ENCODE results near the gene COL19A1. TPM values are rescaled to one million over a fixed set of nuclear protein-coding genes. Genes with fewer than 3 reads are reported as not detected.

The COL19A1 gene
- polyA plus RNA-seq, 2 donors, result 0.02 to 0.04 TPM

DNA sequence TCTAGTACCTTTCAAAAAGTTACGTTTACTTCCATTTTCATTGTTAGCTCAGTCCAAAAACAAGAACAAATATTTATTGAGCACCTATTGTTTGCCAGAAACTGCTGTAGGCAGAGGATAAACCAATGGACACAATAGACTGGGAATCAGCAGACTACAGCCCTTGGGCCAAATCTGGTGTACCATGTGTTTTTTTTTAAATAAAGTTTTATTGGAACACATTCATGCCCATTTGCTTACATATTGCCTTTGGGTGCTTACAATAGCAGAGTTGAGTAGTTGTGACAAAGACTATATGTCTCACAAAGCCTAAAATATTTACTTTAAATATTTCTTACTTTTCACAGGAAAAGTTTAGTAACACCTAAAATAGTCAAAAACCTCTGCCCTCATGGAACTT lies 220.4 kb downstream of the COL19A1 start:
- no peaks in the 10 kb centered on the region for H3K4me1 ChIP-seq (ENCODE audit: control insufficient read depth in 2 of 2, insufficient read depth in 2 of 2, low read length in 1 of 2)
- WGBS, 2 donors, result 53 to 59% methylated on average over 1 of the region's 1 CpG
- no peak overlapping the region for H3K27ac ChIP-seq (ENCODE audit: low read depth in 2 of 2, low read length in 1 of 2)
- no peaks in the 10 kb centered on the region for H3K9me3 ChIP-seq (ENCODE audit: control insufficient read depth in 2 of 2, insufficient read depth in 1 of 2, low read depth in 1 of 2, low read length in 1 of 2)
- H3K36me3 ChIP-seq (ENCODE audit: control insufficient read depth in 2 of 2, insufficient read depth in 2 of 2, low read length in 1 of 2), result no peaks in the 10 kb centered on the region
- no peak overlapping the region for H3K4me3 ChIP-seq (ENCODE audit: low read depth in 1 of 2, low read length in 2 of 2)
- H3K27me3 ChIP-seq (ENCODE audit: control insufficient read depth in 1 of 2, insufficient read depth in 2 of 2, low read length in 2 of 2), result no peaks in the 10 kb centered on the region

DNA sequence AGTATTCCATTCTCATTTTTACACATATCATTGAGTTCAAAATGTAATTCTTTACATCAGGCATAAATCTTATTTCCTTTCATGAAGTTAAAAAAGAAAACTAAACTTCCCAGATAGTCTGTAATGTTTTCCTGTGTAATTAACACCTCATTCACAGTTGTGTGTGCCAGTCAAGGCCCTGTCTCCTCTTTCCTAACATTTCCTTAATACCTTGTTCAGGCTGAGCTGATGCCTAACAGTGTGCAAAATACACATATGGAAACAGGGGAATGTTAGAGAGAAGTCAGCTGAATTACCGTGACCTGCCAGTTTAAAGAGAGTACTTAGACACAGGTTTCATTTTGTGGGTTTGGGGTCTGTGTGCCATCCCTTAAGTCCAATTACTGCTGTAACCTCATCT lies 227.8 kb downstream of the COL19A1 start:
- Histone ChIP-seq H3K27ac (ENCODE audit: low read depth in 2 of 2, low read length in 1 of 2) (no peak overlapping the region), H3K4me3 (ENCODE audit: low read depth in 1 of 2, low read length in 2 of 2) (no peak overlapping the region), H3K36me3 (ENCODE audit: control insufficient read depth in 2 of 2, insufficient read depth in 2 of 2, low read length in 1 of 2) (no peaks in the 10 kb centered on the region), H3K27me3 (ENCODE audit: control insufficient read depth in 1 of 2, insufficient read depth in 2 of 2, low read length in 2 of 2) (no peaks in the 10 kb centered on the region), H3K4me1 (ENCODE audit: control insufficient read depth in 2 of 2, insufficient read depth in 2 of 2, low read length in 1 of 2) (no peaks in the 10 kb centered on the region), H3K9me3 (ENCODE audit: control insufficient read depth in 2 of 2, insufficient read depth in 1 of 2, low read depth in 1 of 2, low read length in 1 of 2) (no peaks in the 10 kb centered on the region)
- WGBS, 2 donors, result 72 to 80% methylated on average over 1 of the region's 1 CpG

DNA sequence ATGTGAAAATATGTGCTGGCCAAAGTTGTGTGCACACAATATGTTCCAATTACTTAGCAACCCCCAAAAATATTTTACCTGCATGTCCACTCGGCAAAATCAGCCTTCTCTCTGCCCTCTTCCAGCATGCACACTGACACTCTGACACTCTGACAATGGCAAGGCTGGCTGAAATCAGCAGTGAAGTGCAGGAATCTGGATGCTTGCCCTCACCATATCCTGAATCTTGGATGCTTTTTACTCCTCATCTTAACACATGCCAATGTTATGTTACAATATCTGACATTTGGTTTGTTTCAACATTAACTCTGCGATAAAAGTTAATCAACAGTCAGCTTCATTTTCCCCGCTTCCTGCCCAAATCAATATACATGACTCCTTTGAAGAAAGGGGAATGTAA lies 233.4 kb downstream of the COL19A1 start:
- Histone ChIP-seq H3K27me3 (ENCODE audit: control insufficient read depth in 1 of 2, insufficient read depth in 2 of 2, low read length in 2 of 2) (peaks cover 0 to 2% of the 10 kb centered on the region in 2 donors), H3K27ac (ENCODE audit: low read depth in 2 of 2, low read length in 1 of 2) (no peak overlapping the region), H3K9me3 (ENCODE audit: control insufficient read depth in 2 of 2, insufficient read depth in 1 of 2, low read depth in 1 of 2, low read length in 1 of 2) (no peaks in the 10 kb centered on the region), H3K36me3 (ENCODE audit: control insufficient read depth in 2 of 2, insufficient read depth in 2 of 2, low read length in 1 of 2) (no peaks in the 10 kb centered on the region), H3K4me1 (ENCODE audit: control insufficient read depth in 2 of 2, insufficient read depth in 2 of 2, low read length in 1 of 2) (no peaks in the 10 kb centered on the region), H3K4me3 (ENCODE audit: low read depth in 1 of 2, low read length in 2 of 2) (no peak overlapping the region)
- WGBS, 2 donors, result 52% methylated on average over 3 of the region's 3 CpGs

DNA sequence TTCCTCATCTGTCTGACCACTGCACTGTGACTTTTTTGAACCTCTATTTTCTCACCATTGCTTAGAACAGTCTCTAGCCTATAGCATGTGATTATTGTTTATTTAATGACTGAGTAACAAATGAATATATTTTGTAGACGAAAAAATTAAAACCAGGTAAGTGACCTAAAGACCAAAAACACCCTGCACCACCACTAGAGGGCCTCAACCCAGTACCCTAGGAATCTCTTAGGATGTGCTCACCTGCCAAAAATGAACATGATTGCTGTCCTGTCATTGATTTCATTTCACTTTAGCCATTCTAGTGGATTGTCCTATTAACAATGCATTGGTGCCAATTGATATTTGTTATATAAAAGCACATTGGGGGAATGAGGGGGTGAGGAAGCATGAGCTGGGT lies 237.4 kb downstream of the COL19A1 start:
- Histone ChIP-seq H3K27me3 (ENCODE audit: control insufficient read depth in 1 of 2, insufficient read depth in 2 of 2, low read length in 2 of 2) (peaks cover 0 to 2% of the 10 kb centered on the region in 2 donors), H3K36me3 (ENCODE audit: control insufficient read depth in 2 of 2, insufficient read depth in 2 of 2, low read length in 1 of 2) (no peaks in the 10 kb centered on the region), H3K27ac (ENCODE audit: low read depth in 2 of 2, low read length in 1 of 2) (no peak overlapping the region), H3K9me3 (ENCODE audit: control insufficient read depth in 2 of 2, insufficient read depth in 1 of 2, low read depth in 1 of 2, low read length in 1 of 2) (no peaks in the 10 kb centered on the region), H3K4me3 (ENCODE audit: low read depth in 1 of 2, low read length in 2 of 2) (no peak overlapping the region), H3K4me1 (ENCODE audit: control insufficient read depth in 2 of 2, insufficient read depth in 2 of 2, low read length in 1 of 2) (no peaks in the 10 kb centered on the region)
- 59 to 88% methylated on average over 1 of the region's 1 CpG for WGBS, 2 donors

DNA sequence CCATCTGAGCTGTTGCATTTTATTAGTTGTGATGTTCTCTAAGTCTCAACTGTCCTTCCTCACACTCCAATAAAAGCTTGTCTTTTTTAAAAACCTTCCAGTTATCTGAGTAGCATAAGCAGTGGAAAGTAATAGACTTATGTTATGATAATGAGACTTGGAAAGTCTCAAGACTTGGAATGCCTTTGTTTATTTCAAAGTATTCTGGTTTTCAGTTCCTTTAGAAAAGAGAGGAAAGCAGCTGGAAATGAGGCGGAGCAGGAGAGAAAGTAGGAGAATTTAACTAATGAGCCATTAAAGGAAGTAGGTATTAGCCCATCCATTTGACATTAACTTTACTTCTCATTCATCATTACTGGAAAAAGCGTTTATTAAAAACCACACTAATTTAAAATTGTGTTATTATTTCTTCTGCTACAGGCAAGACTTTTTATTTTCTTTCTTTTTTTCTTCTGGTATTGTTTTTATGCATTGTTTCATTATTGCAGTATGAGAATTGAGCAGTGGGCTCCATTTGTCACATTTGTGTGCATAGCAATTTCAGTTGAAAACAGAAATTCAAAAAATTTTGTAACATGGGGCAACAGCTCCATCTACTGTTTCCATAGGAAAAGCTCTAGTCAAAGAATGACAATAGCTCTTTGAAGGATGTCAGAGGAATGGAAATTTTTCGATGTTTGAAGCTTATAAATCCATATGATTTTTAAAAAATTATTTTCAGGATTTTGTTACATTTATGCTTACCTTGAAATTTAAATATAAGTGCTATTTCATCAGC lies 241.7 kb downstream of the COL19A1 start:
- Histone ChIP-seq H3K36me3 (ENCODE audit: control insufficient read depth in 2 of 2, insufficient read depth in 2 of 2, low read length in 1 of 2) (no peaks in the 10 kb centered on the region), H3K9me3 (ENCODE audit: control insufficient read depth in 2 of 2, insufficient read depth in 1 of 2, low read depth in 1 of 2, low read length in 1 of 2) (no peaks in the 10 kb centered on the region)
- WGBS, 2 donors, result 38% methylated on average over 3 of the region's 3 CpGs

DNA sequence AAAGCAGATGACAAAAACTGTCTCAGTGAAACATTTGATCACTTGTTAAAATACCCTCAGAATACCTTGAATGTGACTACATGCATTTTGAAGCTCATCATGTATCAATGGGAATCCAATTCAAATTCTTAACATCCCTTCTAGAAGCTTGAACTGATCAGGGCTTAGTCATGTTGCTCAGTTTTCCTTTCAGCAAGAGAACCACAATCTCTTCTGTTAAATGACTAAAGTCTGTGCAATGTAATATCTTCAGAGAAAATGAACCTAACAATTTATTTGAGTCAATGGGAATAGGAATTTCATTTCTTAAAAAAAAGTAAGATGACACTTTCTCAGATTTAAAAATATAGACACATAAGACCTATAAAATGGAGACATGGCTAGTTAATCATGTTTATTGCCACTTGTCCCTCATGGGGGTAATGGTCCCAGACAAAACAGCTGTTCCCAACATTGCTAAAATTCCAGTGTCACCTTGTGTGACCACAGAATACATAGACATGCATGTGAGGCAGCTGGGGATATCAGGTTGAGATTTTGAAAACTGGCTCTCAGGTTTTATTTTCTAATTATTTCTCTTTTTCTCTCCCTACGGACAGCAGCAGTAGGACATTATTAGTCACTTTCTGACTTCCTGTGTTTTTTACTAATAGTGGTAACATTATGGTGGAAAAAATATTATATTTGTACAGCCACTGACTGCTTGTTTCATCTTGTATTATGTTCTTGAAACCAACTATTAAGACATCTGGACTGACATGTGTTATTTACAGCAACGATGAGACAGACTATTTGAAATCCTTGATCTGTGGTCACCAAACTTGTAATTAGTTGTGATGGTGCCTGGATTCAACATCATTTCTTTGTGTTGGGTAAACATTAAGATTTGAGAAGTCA lies 244.0 kb downstream of the COL19A1 start:
- H3K27ac ChIP-seq (ENCODE audit: low read depth in 2 of 2, low read length in 1 of 2), result no peak overlapping the region
- WGBS, 2 donors, result 43 to 52% methylated on average over 2 of the region's 2 CpGs

More for the DNA sequence above, 241.7 kb downstream of the COL19A1 start:
- H3K4me1 ChIP-seq (ENCODE audit: control insufficient read depth in 2 of 2, insufficient read depth in 2 of 2, low read length in 1 of 2), result no peaks in the 10 kb centered on the region
- H3K27me3 ChIP-seq (ENCODE audit: control insufficient read depth in 1 of 2, insufficient read depth in 2 of 2, low read length in 2 of 2), result peaks cover 2% of the 10 kb centered on the region in 2 donors
- no peak overlapping the region for H3K27ac ChIP-seq (ENCODE audit: low read depth in 2 of 2, low read length in 1 of 2)
- no peak overlapping the region for H3K4me3 ChIP-seq (ENCODE audit: low read depth in 1 of 2, low read length in 2 of 2)

DNA sequence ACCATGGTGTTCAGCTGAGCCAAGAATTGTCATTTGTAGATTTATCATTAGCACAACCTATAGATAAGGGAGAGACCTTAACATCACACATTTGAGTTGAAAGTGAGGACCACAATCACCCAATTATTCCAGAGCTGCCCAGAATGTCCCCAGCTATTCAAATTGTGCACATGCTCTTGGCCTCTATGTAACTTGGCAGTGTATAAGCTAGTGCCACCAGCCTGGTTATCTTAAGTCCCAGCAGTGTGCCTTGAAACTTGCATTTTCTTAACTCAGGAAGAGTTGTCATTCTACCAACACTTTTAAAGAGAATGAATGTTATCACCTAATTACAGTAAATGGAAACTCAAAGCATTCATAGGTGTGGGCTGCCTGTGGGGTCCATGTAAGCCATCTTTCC lies 245.4 kb downstream of the COL19A1 start:
- Histone ChIP-seq H3K9me3 (ENCODE audit: control insufficient read depth in 2 of 2, insufficient read depth in 1 of 2, low read depth in 1 of 2, low read length in 1 of 2) (no peaks in the 10 kb centered on the region), H3K27me3 (ENCODE audit: control insufficient read depth in 1 of 2, insufficient read depth in 2 of 2, low read length in 2 of 2) (peaks cover 0 to 2% of the 10 kb centered on the region in 2 donors), H3K27ac (ENCODE audit: low read depth in 2 of 2, low read length in 1 of 2) (no peak overlapping the region)

More for the DNA sequence above, 244.0 kb downstream of the COL19A1 start:
- Histone ChIP-seq H3K4me1 (ENCODE audit: control insufficient read depth in 2 of 2, insufficient read depth in 2 of 2, low read length in 1 of 2) (no peaks in the 10 kb centered on the region), H3K4me3 (ENCODE audit: low read depth in 1 of 2, low read length in 2 of 2) (no peak overlapping the region), H3K27me3 (ENCODE audit: control insufficient read depth in 1 of 2, insufficient read depth in 2 of 2, low read length in 2 of 2) (peaks cover 0 to 2% of the 10 kb centered on the region in 2 donors), H3K36me3 (ENCODE audit: control insufficient read depth in 2 of 2, insufficient read depth in 2 of 2, low read length in 1 of 2) (no peaks in the 10 kb centered on the region), H3K9me3 (ENCODE audit: control insufficient read depth in 2 of 2, insufficient read depth in 1 of 2, low read depth in 1 of 2, low read length in 1 of 2) (no peaks in the 10 kb centered on the region)

DNA sequence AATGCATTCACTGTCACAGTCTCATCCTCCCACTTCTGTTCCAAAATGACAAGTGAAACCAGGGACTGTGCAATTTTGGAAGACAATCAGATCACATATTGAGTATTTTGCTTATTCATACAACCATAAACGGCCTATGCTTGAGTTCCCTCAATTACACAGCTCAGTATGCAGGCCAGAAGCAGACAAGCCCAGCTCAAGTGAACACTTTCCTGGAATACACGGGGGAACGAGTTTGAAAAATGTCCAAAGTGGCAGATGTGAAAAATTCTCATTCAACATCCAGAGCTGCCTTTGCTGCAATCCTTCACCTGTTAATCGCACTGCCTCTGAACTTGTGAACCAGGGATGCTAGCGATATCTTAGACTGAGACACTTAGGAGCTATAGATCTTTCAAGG lies 246.4 kb downstream of the COL19A1 start:
- peaks cover 0 to 2% of the 10 kb centered on the region in 2 donors for H3K27me3 ChIP-seq (ENCODE audit: control insufficient read depth in 1 of 2, insufficient read depth in 2 of 2, low read length in 2 of 2)
- no peaks in the 10 kb centered on the region for H3K4me1 ChIP-seq (ENCODE audit: control insufficient read depth in 2 of 2, insufficient read depth in 2 of 2, low read length in 1 of 2)
- no peaks in the 10 kb centered on the region for H3K9me3 ChIP-seq (ENCODE audit: control insufficient read depth in 2 of 2, insufficient read depth in 1 of 2, low read depth in 1 of 2, low read length in 1 of 2)
- WGBS, 2 donors, result 59 to 63% methylated on average over 5 of the region's 5 CpGs
- H3K27ac ChIP-seq (ENCODE audit: low read depth in 2 of 2, low read length in 1 of 2), result no peak overlapping the region
- no peak overlapping the region for H3K4me3 ChIP-seq (ENCODE audit: low read depth in 1 of 2, low read length in 2 of 2)
- H3K36me3 ChIP-seq (ENCODE audit: control insufficient read depth in 2 of 2, insufficient read depth in 2 of 2, low read length in 1 of 2), result no peaks in the 10 kb centered on the region

More for the DNA sequence above, 245.4 kb downstream of the COL19A1 start:
- Histone ChIP-seq H3K36me3 (ENCODE audit: control insufficient read depth in 2 of 2, insufficient read depth in 2 of 2, low read length in 1 of 2) (no peaks in the 10 kb centered on the region), H3K4me1 (ENCODE audit: control insufficient read depth in 2 of 2, insufficient read depth in 2 of 2, low read length in 1 of 2) (no peaks in the 10 kb centered on the region), H3K4me3 (ENCODE audit: low read depth in 1 of 2, low read length in 2 of 2) (no peak overlapping the region)

DNA sequence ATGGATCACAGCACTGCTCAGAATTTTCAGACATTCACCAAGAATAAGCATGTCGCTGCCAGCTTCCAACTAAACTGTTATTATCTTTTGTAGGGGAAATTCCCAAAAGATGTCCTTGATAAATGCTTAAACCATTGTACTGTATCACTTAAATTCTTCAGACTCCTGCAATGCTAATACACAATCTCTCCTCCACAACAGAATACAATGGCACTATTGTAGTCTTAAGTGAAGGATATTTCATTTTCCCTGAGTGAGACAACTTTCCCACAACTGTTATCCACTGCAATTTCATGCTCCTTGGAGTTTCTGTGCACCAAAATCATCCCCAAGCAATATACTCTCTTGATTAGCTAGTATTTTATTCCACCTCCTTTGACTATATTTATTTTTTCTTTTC lies 246.8 kb downstream of the COL19A1 start:
- no peaks in the 10 kb centered on the region for H3K4me1 ChIP-seq (ENCODE audit: control insufficient read depth in 2 of 2, insufficient read depth in 2 of 2, low read length in 1 of 2)
- no peaks in the 10 kb centered on the region for H3K9me3 ChIP-seq (ENCODE audit: control insufficient read depth in 2 of 2, insufficient read depth in 1 of 2, low read depth in 1 of 2, low read length in 1 of 2)
- WGBS, 2 donors, result 58 to 82% methylated on average over 1 of the region's 1 CpG
- H3K27ac ChIP-seq (ENCODE audit: low read depth in 2 of 2, low read length in 1 of 2), result no peak overlapping the region
- H3K36me3 ChIP-seq (ENCODE audit: control insufficient read depth in 2 of 2, insufficient read depth in 2 of 2, low read length in 1 of 2), result no peaks in the 10 kb centered on the region
- H3K27me3 ChIP-seq (ENCODE audit: control insufficient read depth in 1 of 2, insufficient read depth in 2 of 2, low read length in 2 of 2), result peaks cover 0 to 2% of the 10 kb centered on the region in 2 donors
- no peak overlapping the region for H3K4me3 ChIP-seq (ENCODE audit: low read depth in 1 of 2, low read length in 2 of 2)

All from esophagus (tissue), 2 donors.